Measurements from ENCODE around the gene PARPBP. TPM values are rescaled to one million over a fixed set of nuclear protein-coding genes. Genes with fewer than 3 reads are reported as not detected.
"Not testable (repeated sequence)": the region's sequence is repeated elsewhere in the genome, so short reads cannot be mapped to it uniquely, and the experiment has no call there.

Gene PARPBP
- total RNA-seq, 1 experiment from 2014 or later = 23.5 TPM

DNA sequence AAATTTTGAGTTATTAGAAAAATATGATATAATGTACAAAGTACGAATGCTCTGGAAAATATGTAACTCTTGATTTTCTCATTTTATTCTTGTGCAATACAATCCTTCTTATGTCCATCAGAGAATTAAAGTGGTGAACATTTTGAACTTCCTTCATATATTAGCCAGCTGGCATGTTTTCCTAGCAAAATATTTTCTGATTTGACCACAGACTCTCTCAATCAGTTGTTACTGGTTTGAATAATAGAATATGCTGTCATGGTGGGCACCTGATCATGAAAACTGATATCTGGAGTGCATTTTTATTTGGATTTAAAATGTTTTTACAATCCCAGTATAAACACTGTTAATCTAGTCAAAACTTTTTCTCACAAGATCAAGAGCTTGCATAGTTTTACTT is 24.2 kb downstream of the PARPBP start (continued):
- TF ChIP-seq, protein P1, sequence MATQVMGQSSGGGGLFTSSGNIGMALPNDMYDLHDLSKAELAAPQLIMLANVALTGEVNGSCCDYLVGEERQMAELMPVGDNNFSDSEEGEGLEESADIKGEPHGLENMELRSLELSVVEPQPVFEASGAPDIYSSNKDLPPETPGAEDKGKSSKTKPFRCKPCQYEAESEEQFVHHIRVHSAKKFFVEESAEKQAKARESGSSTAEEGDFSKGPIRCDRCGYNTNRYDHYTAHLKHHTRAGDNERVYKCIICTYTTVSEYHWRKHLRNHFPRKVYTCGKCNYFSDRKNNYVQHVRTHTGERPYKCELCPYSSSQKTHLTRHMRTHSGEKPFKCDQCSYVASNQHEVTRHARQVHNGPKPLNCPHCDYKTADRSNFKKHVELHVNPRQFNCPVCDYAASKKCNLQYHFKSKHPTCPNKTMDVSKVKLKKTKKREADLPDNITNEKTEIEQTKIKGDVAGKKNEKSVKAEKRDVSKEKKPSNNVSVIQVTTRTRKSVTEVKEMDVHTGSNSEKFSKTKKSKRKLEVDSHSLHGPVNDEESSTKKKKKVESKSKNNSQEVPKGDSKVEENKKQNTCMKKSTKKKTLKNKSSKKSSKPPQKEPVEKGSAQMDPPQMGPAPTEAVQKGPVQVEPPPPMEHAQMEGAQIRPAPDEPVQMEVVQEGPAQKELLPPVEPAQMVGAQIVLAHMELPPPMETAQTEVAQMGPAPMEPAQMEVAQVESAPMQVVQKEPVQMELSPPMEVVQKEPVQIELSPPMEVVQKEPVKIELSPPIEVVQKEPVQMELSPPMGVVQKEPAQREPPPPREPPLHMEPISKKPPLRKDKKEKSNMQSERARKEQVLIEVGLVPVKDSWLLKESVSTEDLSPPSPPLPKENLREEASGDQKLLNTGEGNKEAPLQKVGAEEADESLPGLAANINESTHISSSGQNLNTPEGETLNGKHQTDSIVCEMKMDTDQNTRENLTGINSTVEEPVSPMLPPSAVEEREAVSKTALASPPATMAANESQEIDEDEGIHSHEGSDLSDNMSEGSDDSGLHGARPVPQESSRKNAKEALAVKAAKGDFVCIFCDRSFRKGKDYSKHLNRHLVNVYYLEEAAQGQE (IDR thresholded peaks at IDR 0.05; ENCODE audit: low read depth) = no peak
- no peak for TF ChIP-seq SIN3A (IDR thresholded peaks at IDR 0.05; ENCODE audit: low read depth)
- TF ChIP-seq FOSL1 (IDR thresholded peaks at IDR 0.05; ENCODE audit: low read depth) = no peak
- no peak for TF ChIP-seq JUND (IDR thresholded peaks at IDR 0.05)

- H3K4me3 ChIP-seq (replicated peaks in 1 of 2; ENCODE audit: low read depth in 1 of 2, low read length in 2 of 2); CTCF ChIA-PET; DNase-seq (ENCODE audit: low read depth, low spot score); H3K36me3 ChIP-seq (ENCODE audit: control insufficient read depth in 1 of 2, insufficient read depth in 2 of 2, low read length in 2 of 2); H3K9me3 ChIP-seq (ENCODE audit: control insufficient read depth in 1 of 2, insufficient read depth in 1 of 2, low read depth in 1 of 2, low read length in 2 of 2); H2AFZ ChIP-seq (ENCODE audit: low read depth, low read length, poor library complexity, severe bottlenecking); H3K9ac ChIP-seq (ENCODE audit: low read length); ATAC-seq; H3K27ac ChIP-seq (ENCODE audit: low read depth, low read length); POLR2A ChIA-PET; H4K20me1 ChIP-seq (ENCODE audit: insufficient read depth); H3K27me3 ChIP-seq (ENCODE audit: insufficient read depth, low read length); H3K4me2 ChIP-seq (ENCODE audit: low read length); RAD21 ChIA-PET (ENCODE audit: low non-redundant PET in 1 of 2, low total read pairs in 2 of 2, uncharacterized antibody in 2 of 2, unreplicated experiment in 2 of 2); intact Hi-C loops (cut with micrococcal nuclease); H3K9me2 ChIP-seq (ENCODE audit: insufficient read depth); BruUV-seq (replicated peaks); H3K4me1 ChIP-seq (ENCODE audit: control insufficient read depth in 1 of 2, insufficient read depth in 2 of 2, low read length in 2 of 2): not testable (repeated sequence)
- H3K79me2 ChIP-seq (ENCODE audit: insufficient read depth, low read length) = peaks cover 17% of the 10 kb centered on the region
Measured at GRCh38 chr12:102147062-102147587, 27.1 kb downstream of the PARPBP start.

DNA sequence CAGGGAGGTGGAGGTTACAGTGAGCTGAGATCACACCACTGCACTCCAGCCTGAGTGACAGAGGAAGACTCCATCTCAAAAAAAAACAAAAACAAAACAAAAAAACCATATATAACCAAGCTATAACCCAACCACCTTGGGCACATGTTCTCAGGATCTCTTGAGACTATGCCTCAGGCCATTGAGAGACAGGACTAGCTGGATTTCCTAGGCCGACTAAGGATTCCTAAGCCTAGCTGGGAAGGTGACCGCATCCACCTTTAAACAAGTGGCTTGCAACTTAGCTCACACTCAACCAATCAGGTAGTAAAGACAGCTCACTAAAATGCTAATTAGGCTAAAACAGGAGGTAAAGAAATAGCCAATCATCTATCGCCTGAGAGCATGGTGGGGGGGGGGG is 35.2 kb downstream of the PARPBP start:
- H3K27me3 ChIP-seq (ENCODE audit: insufficient read depth, low read length); H3K9ac ChIP-seq (ENCODE audit: low read length); H3K4me2 ChIP-seq (ENCODE audit: low read length); H3K9me3 ChIP-seq (ENCODE audit: control insufficient read depth in 1 of 2, insufficient read depth in 1 of 2, low read depth in 1 of 2, low read length in 2 of 2); ATAC-seq; H3K79me2 ChIP-seq (ENCODE audit: insufficient read depth, low read length); intact Hi-C loops (cut with micrococcal nuclease); H3K4me3 ChIP-seq (replicated peaks in 1 of 2; ENCODE audit: low read depth in 1 of 2, low read length in 2 of 2); CTCF ChIA-PET; H3K9me2 ChIP-seq (ENCODE audit: insufficient read depth); H3K27ac ChIP-seq (ENCODE audit: low read depth, low read length); H2AFZ ChIP-seq (ENCODE audit: low read depth, low read length, poor library complexity, severe bottlenecking); BruUV-seq (replicated peaks); H3K36me3 ChIP-seq (ENCODE audit: control insufficient read depth in 1 of 2, insufficient read depth in 2 of 2, low read length in 2 of 2); H4K20me1 ChIP-seq (ENCODE audit: insufficient read depth); POLR2A ChIA-PET; H3K4me1 ChIP-seq (ENCODE audit: control insufficient read depth in 1 of 2, insufficient read depth in 2 of 2, low read length in 2 of 2); DNase-seq (ENCODE audit: low read depth, low spot score): not testable (repeated sequence)
- RAD21 ChIA-PET (ENCODE audit: low non-redundant PET in 1 of 2, low total read pairs in 2 of 2, uncharacterized antibody in 2 of 2, unreplicated experiment in 2 of 2) = interaction anchor here in 1 of 2 experiments (0.7 kb wide), 1 partner anchor 186 kb away, joined by 3 read pairs; no protein-coding TSS in a partner anchor

Data from HCT116 (cell line).